SK-N-SH (cell line): ENCODE measurements around the gene DLG1. TPM values are rescaled to one million over a fixed set of nuclear protein-coding genes. Genes with fewer than 3 reads are reported as not detected.

Source experiments
- CTCF ChIA-PET: fragments of 300-600, 350-600 bp; formaldehyde crosslinking; extraction: SDS; loops from one replicate; lab custom pipeline; 2021; lab: Yijun Ruan, JAX
- POLR2A ChIA-PET: fragments of 350-600 bp; sonication (Branson Sonifier 250); formaldehyde crosslinking; extraction: SDS; loops from one replicate; lab custom pipeline; 2020; ENCODE audit warnings: antibody characterized with exemption, inconsistent platforms; lab: Yijun Ruan, JAX
- DNase-seq: peaks from one replicate; pipeline ENCODE4 v3.0.0; 2012
- H2AFZ ChIP-seq: fragments of 200-600 bp; sonication (generic); 2 replicates; pipeline ENCODE4 v1.8.1; 2016; ENCODE audit warnings: antibody characterized with exemption, mild to moderate bottlenecking, low read depth
- H3F3A ChIP-seq: fragments of 200-600 bp; sonication (generic); replicated peaks from 2 replicates; pipeline ENCODE3; 2016; ENCODE audit warnings: antibody characterized with exemption, mild to moderate bottlenecking; ENCODE audit not compliant: insufficient read depth
- H3K27ac ChIP-seq, 2 experiments: fragments of 200-500 bp in 1 of 2; fragments of 200-600 bp in 1 of 2; sonication (Bioruptor generic) in 1 of 2; sonication (generic), shearing (Covaris generic) in 1 of 2; 2 replicates each; pipeline versions ENCODE4 v1.5.1 to v1.6.1; 2014 to 2016; ENCODE audit warnings: low read depth in 2 of 2, inconsistent platforms in 1 of 2, low read length in 1 of 2, mild to moderate bottlenecking in 1 of 2, mixed read lengths in 1 of 2
- H3K27me3 ChIP-seq: fragments of 200-600 bp; sonication (generic), shearing (Covaris generic); 2 replicates; pipeline ENCODE4 v1.6.1; 2016; ENCODE audit warnings: mixed run types; ENCODE audit not compliant: insufficient read depth
- H3K36me3 ChIP-seq, 2 experiments: fragments of 200-500 bp in 1 of 2; fragments of 200-600 bp in 1 of 2; sonication (Bioruptor generic) in 1 of 2; sonication (generic) in 1 of 2; replicated peaks in 1 of 2; 2 replicates each; pipeline versions ENCODE3 to v1.5.1; 2014 to 2016; ENCODE audit warnings: low read length in 1 of 2, mild to moderate bottlenecking in 1 of 2; ENCODE audit not compliant: insufficient read depth in 2 of 2, control insufficient read depth in 1 of 2
- H3K4me1 ChIP-seq, 2 experiments: fragments of 200-500 bp in 1 of 2; fragments of 200-600 bp in 1 of 2; sonication (Bioruptor generic) in 1 of 2; sonication (generic), shearing (Covaris generic) in 1 of 2; 2 replicates each; pipeline versions ENCODE4 v1.5.1 to v1.6.1; 2014 to 2016; ENCODE audit warnings: low read depth in 1 of 2, low read length in 1 of 2, mixed run types in 1 of 2; ENCODE audit not compliant: insufficient read depth in 2 of 2, control insufficient read depth in 1 of 2
- H3K4me2 ChIP-seq: fragments of 200-600 bp; sonication (generic), shearing (Covaris generic); 2 replicates; pipeline ENCODE4 v1.6.1; 2017; ENCODE audit warnings: mixed run types
- H3K4me3 ChIP-seq, 2 experiments: fragments of 200-500 bp in 1 of 2; fragments of 200-600 bp in 1 of 2; sonication (Bioruptor generic) in 1 of 2; sonication (generic), shearing (Covaris generic) in 1 of 2; 2 replicates each; pipeline versions ENCODE4 v1.5.1 to v1.8.1; 2014 to 2016; ENCODE audit warnings: low read depth in 2 of 2, inconsistent platforms in 1 of 2, low read length in 1 of 2, mild to moderate bottlenecking in 1 of 2, mixed read lengths in 1 of 2, moderate library complexity in 1 of 2
- H3K79me2 ChIP-seq: fragments of 200-600 bp; sonication (generic); 2 replicates; pipeline ENCODE4 v1.8.1; 2017; ENCODE audit warnings: mild to moderate bottlenecking; ENCODE audit not compliant: insufficient read depth
- H3K9ac ChIP-seq: fragments of 200-600 bp; sonication (generic); 2 replicates; pipeline ENCODE4 v1.6.1; 2017; ENCODE audit warnings: mixed run types
- H3K9me2 ChIP-seq: fragments of 200-600 bp; sonication (generic); 2 replicates; pipeline ENCODE4 v1.6.1; 2017; ENCODE audit warnings: mixed run types
- H3K9me3 ChIP-seq: fragments of 200-600 bp; sonication (generic); 2 replicates; pipeline ENCODE4 v1.6.1; 2017; ENCODE audit warnings: mixed run types, mild to moderate bottlenecking, moderate library complexity
- H4K20me1 ChIP-seq: fragments of 200-600 bp; sonication (generic); 2 replicates; pipeline ENCODE4 v1.6.1; 2017; ENCODE audit warnings: mild to moderate bottlenecking, mixed run types; ENCODE audit not compliant: insufficient read depth
- CTCF ChIP-seq: fragments of 200-600 bp; sonication (generic); IDR thresholded peaks from 2 replicates; pipeline ENCODE4 v1.6.1; 2017; ENCODE audit warnings: antibody characterized with exemption, mild to moderate bottlenecking, moderate library complexity
- ELF1 ChIP-seq: IDR thresholded peaks from 2 replicates; pipeline ENCODE4 v1.4.0; 2012
- EZH2phosphoT487 ChIP-seq: fragments of 200-600 bp; sonication (generic); IDR thresholded peaks from 2 replicates; pipeline ENCODE4 v1.6.1; 2017; ENCODE audit warnings: low read depth, mixed run types, mild to moderate bottlenecking, antibody characterized with exemption, moderate library complexity, borderline replicate concordance
- FOSL2 ChIP-seq: IDR thresholded peaks from 2 replicates; pipeline ENCODE4 v1.4.0; 2012; ENCODE audit warnings: low read depth, mild to moderate bottlenecking, moderate library complexity, borderline replicate concordance
- FOXJ3 ChIP-seq: sonication (generic); formaldehyde crosslinking; IDR thresholded peaks from 2 replicates; pipeline ENCODE4 v1.5.1; 2020; ENCODE audit warnings: mild to moderate bottlenecking, missing genetic modification reagents
- GABPA ChIP-seq: IDR thresholded peaks from 2 replicates; pipeline ENCODE4 v1.4.0; 2012; ENCODE audit warnings: low read depth, mild to moderate bottlenecking
- IRF3 ChIP-seq: fragments of 150-350 bp; IDR thresholded peaks from 2 replicates; pipeline ENCODE4 v1.6.1; 2016; ENCODE audit warnings: mild to moderate bottlenecking, low read depth, low read length
- JUND ChIP-seq: IDR thresholded peaks from 2 replicates; pipeline ENCODE4 v1.4.0; 2012
- MAX ChIP-seq: IDR thresholded peaks from 2 replicates; pipeline ENCODE4 v1.4.0; 2012; ENCODE audit warnings: low read depth
- NRF1 ChIP-seq: IDR thresholded peaks from 2 replicates; pipeline ENCODE4 v1.6.1; 2012; ENCODE audit warnings: low read depth, mild to moderate bottlenecking, low read length
- PBX3 ChIP-seq: IDR thresholded peaks from 2 replicates; pipeline ENCODE4; 2012
- POLR2AphosphoS5 ChIP-seq: IDR thresholded peaks from 2 replicates; pipeline ENCODE4 v1.6.1; 2012; ENCODE audit warnings: low read depth, low read length
- RAD21 ChIP-seq: IDR thresholded peaks from 2 replicates; pipeline ENCODE4 v1.6.1; 2012; ENCODE audit warnings: mild to moderate bottlenecking, low read length
- RCOR1 ChIP-seq: fragments of 150-350 bp; IDR thresholded peaks from 2 replicates; pipeline ENCODE4 v1.6.1; 2017; ENCODE audit warnings: antibody characterized with exemption, low read length
- SIN3A ChIP-seq: IDR thresholded peaks from 2 replicates; pipeline ENCODE4 v1.6.1; 2012; ENCODE audit warnings: low read depth, mild to moderate bottlenecking, low read length, moderate library complexity, borderline replicate concordance
- TCF12 ChIP-seq: IDR thresholded peaks from 2 replicates; pipeline ENCODE4 v1.4.0; 2012
- USF1 ChIP-seq: IDR thresholded peaks from 2 replicates; pipeline ENCODE4 v1.4.0; 2012; ENCODE audit warnings: low read depth, borderline replicate concordance
- USF2 ChIP-seq: fragments of 150-350 bp; IDR thresholded peaks from 2 replicates; pipeline ENCODE4 v1.6.1; 2017; ENCODE audit warnings: antibody characterized with exemption, low read length, low read depth, borderline replicate concordance
- WGBS: methylation state at CpG from one replicate; pipeline ENCODE4 v1.1.6; 2017; ENCODE audit warnings: low lambda C conversion rate; 5-methylcytosine and 5-hydroxymethylcytosine counted together
- polyA plus RNA-seq, 3 experiments: library from polyadenylated mRNA; depleted of rRNA; stranded (reverse); fragments of >200 nt; gene quantifications; 2 replicates each; pipeline ENCODE4 v1.2.3, GENCODE V29; 2012

DLG1 gene
- polyA plus RNA-seq, 1 of the 3 experiments (the other 2 are of a cell fraction) = 16.5 TPM

GRCh38 chr3:197248341-197248740 is 50.1 kb downstream of the DLG1 start:
- H3K9me2 ChIP-seq = no peaks in the 10 kb centered on the region
- 96% methylated on average over 4 of the region's 4 CpGs for WGBS
- H3K27ac ChIP-seq = no peak overlapping the region
- POLR2A ChIA-PET = no interaction called here
- TF ChIP-seq PBX3 (no peak), FOXJ3 (no peak), FOSL2 (no peak), JUND (no peak), NRF1 (no peak), IRF3 (no peak), USF1 (no peak), EZH2phosphoT487 (no peak), MAX (no peak), RCOR1 (no peak), ELF1 (no peak), RAD21 (no peak), CTCF (no peak)
- H3K79me2 ChIP-seq = peaks cover 82% of the 10 kb centered on the region
- H3K27me3 ChIP-seq = no peaks in the 10 kb centered on the region
- peaks cover 9% of the 10 kb centered on the region for H3F3A ChIP-seq
- no peak overlapping the region for H2AFZ ChIP-seq
- no peaks in the 10 kb centered on the region for H3K4me1 ChIP-seq
- H4K20me1 ChIP-seq = no peaks in the 10 kb centered on the region; the same call in 1 of the 2 replicates
- no peak overlapping the region for H3K9ac ChIP-seq
- peaks cover 18% of the 10 kb centered on the region for H3K9me3 ChIP-seq
- peaks cover 15 to 52% of the 10 kb centered on the region in 2 experiments for H3K36me3 ChIP-seq
- H3K4me3 ChIP-seq = no peak overlapping the region; a peak in 1 of 4 replicates
- CTCF ChIA-PET = interaction anchor here (0.6 kb wide), 1 partner anchor 254 kb away, joined by 3 read pairs; no protein-coding TSS in a partner anchor
- no peak for DNase-seq
- no peak overlapping the region for H3K4me2 ChIP-seq

- TF ChIP-seq FOXJ3 (no peak), JUND (no peak), GABPA (no peak), TCF12 (no peak), RCOR1 (no peak), POLR2AphosphoS5 (no peak), USF2 (no peak), SIN3A (no peak), RAD21 (no peak), MAX (no peak), FOSL2 (no peak)
- TF ChIP-seq, all 33 proteins: peak for 0
- H3K9me2 ChIP-seq = no peaks in the 10 kb centered on the region
- H3K4me3 ChIP-seq = no peak overlapping the region
- WGBS = 70% methylated on average over 3 of the region's 3 CpGs
- ChIA-PET POLR2A (no interaction called here), CTCF (interaction anchor here (0.7 to 2.7 kb wide), 6 partner anchors 10 to 265 kb away, joined by 3 to 15 read pairs (median 4); no protein-coding TSS in a partner anchor)
- no peak overlapping the region for H3K27ac ChIP-seq
- H3K27me3 ChIP-seq = no peaks in the 10 kb centered on the region
- no peak overlapping the region for H3K4me2 ChIP-seq
- H3K36me3 ChIP-seq = peaks cover 19 to 58% of the 10 kb centered on the region in 2 experiments
- H2AFZ ChIP-seq = no peak overlapping the region
- H3K9ac ChIP-seq = no peak overlapping the region
- no peaks in the 10 kb centered on the region for H4K20me1 ChIP-seq
- no peak for DNase-seq
- H3F3A ChIP-seq = peaks cover 10% of the 10 kb centered on the region
- H3K79me2 ChIP-seq = peaks cover 81% of the 10 kb centered on the region
- H3K4me1 ChIP-seq = no peaks in the 10 kb centered on the region
- H3K9me3 ChIP-seq = peaks cover 42% of the 10 kb centered on the region
Observed at GRCh38 chr3:197244751-197245150, 53.7 kb downstream of the DLG1 start.
